ENCODE results near the gene NR4A1. TPM values are rescaled to one million over a fixed set of nuclear protein-coding genes. Genes with fewer than 3 reads are reported as not detected.

The NR4A1 gene
- total and polyA plus RNA-seq, 9 of the 15 experiments (the other 6 are each of a cell fraction or from before 2014, with no cell fraction given): 0.07 to 4.7 (median 1.9) TPM; not detected in 1

GRCh38 chr12:52091869-52092268, 40.6 kb downstream of the NR4A1 start:
- H3K4me2 ChIP-seq (ENCODE audit: insufficient read depth, low read length): no peak overlapping the region
- H3K9me1 ChIP-seq (ENCODE audit: control insufficient read depth, insufficient read depth, low read length): no peaks in the 10 kb centered on the region
- H3K27ac ChIP-seq (ENCODE audit: extremely low read depth, low read depth, low read length): no peak overlapping the region
- no TSS peak for BruUV-seq (replicated peaks)
- intact Hi-C loops (cut with micrococcal nuclease): no loop called here
- ChIA-PET CTCF (ENCODE audit: low intra/inter-chr PET ratio) (no interaction called here), POLR2A (interaction anchor here (1.0 kb wide), 1 partner anchor 22 kb away, joined by 4 read pairs; the partner anchor contains the start of gene ATG101)
- no peaks in the 10 kb centered on the region for H3K36me3 ChIP-seq (ENCODE audit: control insufficient read depth, insufficient read depth, low read length)
- in situ Hi-C loops (cut with MboI): no loop called here
- ATAC-seq (no peak), FAIRE-seq (peak; percentile 42), DNase-seq (ENCODE audit: extremely low read depth in 1 of 4, low spot score in 3 of 4) (peak in 1 of 4 experiments; percentile 10)
- H3K4me1 ChIP-seq (replicated peaks in 1 of 2; ENCODE audit: control insufficient read depth in 2 of 2, insufficient read depth in 2 of 2, low read length in 2 of 2): no peaks in the 10 kb centered on the region
- H3K27me3 ChIP-seq (ENCODE audit: control insufficient read depth in 2 of 2, insufficient read depth in 2 of 2, low read length in 2 of 2): peaks cover 35 to 67% of the 10 kb centered on the region in 2 experiments
- H2AFZ ChIP-seq (ENCODE audit: low read depth, low read length): no peak overlapping the region
- no peaks in the 10 kb centered on the region for H4K20me1 ChIP-seq (replicated peaks; ENCODE audit: control insufficient read depth, insufficient read depth, low read length)
- 0% methylated on average over 8 of the region's 8 CpGs for WGBS (ENCODE audit: insufficient coverage, low coverage, missing lambda C conversion rate)
- H3K9me3 ChIP-seq (replicated peaks; ENCODE audit: control insufficient read depth, insufficient read depth, low read depth, low read length): no peaks in the 10 kb centered on the region
- H3K9ac ChIP-seq (ENCODE audit: insufficient read depth in 1 of 2, low read depth in 2 of 2, low read length in 2 of 2): no peak overlapping the region
- H3K4me3 ChIP-seq: no peak overlapping the region
- no peaks in the 10 kb centered on the region for H3K79me2 ChIP-seq (ENCODE audit: control insufficient read depth, insufficient read depth, low read length)
- TF ChIP-seq FOXA1 (IDR thresholded peaks at IDR 0.05; ENCODE audit: borderline replicate concordance) (no peak), ZNF197 (CRISPR knock-in tag; IDR thresholded peaks at IDR 0.05; ENCODE audit: low read depth) (no peak), TSHZ1 (CRISPR knock-in tag; IDR thresholded peaks at IDR 0.05) (no peak), ZNF175 (CRISPR knock-in tag; IDR thresholded peaks at IDR 0.05; ENCODE audit: low read depth) (no peak), PATZ1 (CRISPR knock-in tag; IDR thresholded peaks at IDR 0.05; ENCODE audit: borderline replicate concordance) (no peak), ZNF717 (CRISPR knock-in tag; IDR thresholded peaks at IDR 0.05) (no peak), ZFX (CRISPR knock-in tag; IDR thresholded peaks at IDR 0.05) (no peak), FIP1L1 (IDR thresholded peaks at IDR 0.05; ENCODE audit: low read depth, low read length, poor library complexity, severe bottlenecking) (no peak), XRCC5 (IDR thresholded peaks at IDR 0.05; ENCODE audit: low read depth, low read length) (no peak)
- TF ChIP-seq, protein P1, sequence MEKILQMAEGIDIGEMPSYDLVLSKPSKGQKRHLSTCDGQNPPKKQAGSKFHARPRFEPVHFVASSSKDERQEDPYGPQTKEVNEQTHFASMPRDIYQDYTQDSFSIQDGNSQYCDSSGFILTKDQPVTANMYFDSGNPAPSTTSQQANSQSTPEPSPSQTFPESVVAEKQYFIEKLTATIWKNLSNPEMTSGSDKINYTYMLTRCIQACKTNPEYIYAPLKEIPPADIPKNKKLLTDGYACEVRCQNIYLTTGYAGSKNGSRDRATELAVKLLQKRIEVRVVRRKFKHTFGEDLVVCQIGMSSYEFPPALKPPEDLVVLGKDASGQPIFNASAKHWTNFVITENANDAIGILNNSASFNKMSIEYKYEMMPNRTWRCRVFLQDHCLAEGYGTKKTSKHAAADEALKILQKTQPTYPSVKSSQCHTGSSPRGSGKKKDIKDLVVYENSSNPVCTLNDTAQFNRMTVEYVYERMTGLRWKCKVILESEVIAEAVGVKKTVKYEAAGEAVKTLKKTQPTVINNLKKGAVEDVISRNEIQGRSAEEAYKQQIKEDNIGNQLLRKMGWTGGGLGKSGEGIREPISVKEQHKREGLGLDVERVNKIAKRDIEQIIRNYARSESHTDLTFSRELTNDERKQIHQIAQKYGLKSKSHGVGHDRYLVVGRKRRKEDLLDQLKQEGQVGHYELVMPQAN (IDR thresholded peaks at IDR 0.05; ENCODE audit: borderline replicate concordance): no peak
- TF ChIP-seq, protein P2, sequence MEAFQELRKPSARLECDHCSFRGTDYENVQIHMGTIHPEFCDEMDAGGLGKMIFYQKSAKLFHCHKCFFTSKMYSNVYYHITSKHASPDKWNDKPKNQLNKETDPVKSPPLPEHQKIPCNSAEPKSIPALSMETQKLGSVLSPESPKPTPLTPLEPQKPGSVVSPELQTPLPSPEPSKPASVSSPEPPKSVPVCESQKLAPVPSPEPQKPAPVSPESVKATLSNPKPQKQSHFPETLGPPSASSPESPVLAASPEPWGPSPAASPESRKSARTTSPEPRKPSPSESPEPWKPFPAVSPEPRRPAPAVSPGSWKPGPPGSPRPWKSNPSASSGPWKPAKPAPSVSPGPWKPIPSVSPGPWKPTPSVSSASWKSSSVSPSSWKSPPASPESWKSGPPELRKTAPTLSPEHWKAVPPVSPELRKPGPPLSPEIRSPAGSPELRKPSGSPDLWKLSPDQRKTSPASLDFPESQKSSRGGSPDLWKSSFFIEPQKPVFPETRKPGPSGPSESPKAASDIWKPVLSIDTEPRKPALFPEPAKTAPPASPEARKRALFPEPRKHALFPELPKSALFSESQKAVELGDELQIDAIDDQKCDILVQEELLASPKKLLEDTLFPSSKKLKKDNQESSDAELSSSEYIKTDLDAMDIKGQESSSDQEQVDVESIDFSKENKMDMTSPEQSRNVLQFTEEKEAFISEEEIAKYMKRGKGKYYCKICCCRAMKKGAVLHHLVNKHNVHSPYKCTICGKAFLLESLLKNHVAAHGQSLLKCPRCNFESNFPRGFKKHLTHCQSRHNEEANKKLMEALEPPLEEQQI (IDR thresholded peaks at IDR 0.05): no peak

All from K562 (cell line).